ENCODE results near the gene TRIP13. TPM values are rescaled to one million over a fixed set of nuclear protein-coding genes. Genes with fewer than 3 reads are reported as not detected.

Gene TRIP13
- total RNA-seq, 1 experiment from 2014 or later = 42.6 TPM

DNA sequence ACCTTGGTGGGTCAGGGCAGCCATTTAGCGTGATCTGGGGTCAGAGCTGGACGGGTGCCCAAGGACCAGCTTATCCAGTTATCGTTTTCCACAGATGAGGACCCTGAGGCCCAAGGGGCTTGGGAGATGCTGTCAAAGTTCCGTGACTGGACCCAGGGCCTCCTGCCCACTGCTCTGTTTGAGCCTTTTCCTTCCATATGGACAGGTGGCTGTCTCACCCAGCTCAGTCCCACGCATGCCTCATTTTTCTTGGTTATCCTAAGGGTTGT, 56.5 kb downstream of the TRIP13 start:
- no peak for DNase-seq
- Histone ChIP-seq H3K79me1 (ENCODE audit: insufficient read depth, low read depth, low read length, poor library complexity, severe bottlenecking) (no peaks in the 10 kb centered on the region), H2BK5ac (ENCODE audit: insufficient read length, low read length) (no peak overlapping the region), H2BK20ac (ENCODE audit: low read depth, low read length, poor library complexity, severe bottlenecking) (no peak overlapping the region), H3K9me3 (ENCODE audit: control insufficient read depth, low read depth, low read length) (no peaks in the 10 kb centered on the region), H2BK120ac (ENCODE audit: low read depth, low read length, poor library complexity, severe bottlenecking) (no peak overlapping the region), H3K23me2 (ENCODE audit: insufficient read length, low read depth, low read length, poor library complexity, severe bottlenecking) (no peaks in the 10 kb centered on the region), H3T11ph (ENCODE audit: low read length) (no peak overlapping the region), H3K56ac (ENCODE audit: insufficient read length, low read depth, low read length) (no peak overlapping the region), H2BK12ac (ENCODE audit: insufficient read length, low read depth, low read length) (no peak overlapping the region), H4K8ac (replicated peaks; ENCODE audit: insufficient read length, low read depth, low read length) (no peak overlapping the region), H3K9ac (ENCODE audit: extremely low read depth, insufficient read length, low read length) (no peak overlapping the region), H3K4ac (ENCODE audit: low read depth, low read length) (no peak overlapping the region), H2AK5ac (ENCODE audit: insufficient read length, low read length) (no peak overlapping the region), H3K23ac (ENCODE audit: insufficient read length, low read depth, low read length) (no peak overlapping the region), H3K27me3 (ENCODE audit: insufficient read depth, low read length) (no peaks in the 10 kb centered on the region; the same call in 1 of the 2 replicates), H2BK15ac (ENCODE audit: low read depth, low read length) (no peak overlapping the region), H3K79me2 (ENCODE audit: insufficient read depth, low read length) (no peaks in the 10 kb centered on the region), H3K18ac (ENCODE audit: insufficient read length, low read depth, low read length) (no peak overlapping the region), H4K91ac (ENCODE audit: insufficient read length, low read depth, low read length) (no peak overlapping the region), H3K14ac (ENCODE audit: insufficient read depth, low read length) (no peak overlapping the region), H4K20me1 (ENCODE audit: control insufficient read depth, insufficient read depth, insufficient read length) (no peaks in the 10 kb centered on the region), H2AFZ (ENCODE audit: low read length) (no peak overlapping the region), H3K27ac (ENCODE audit: insufficient read length, low read depth, low read length) (no peak overlapping the region), H3K4me1 (ENCODE audit: insufficient read depth, low read length) (no peaks in the 10 kb centered on the region; the same call in 1 of the 2 replicates), H3K4me2 (ENCODE audit: insufficient read depth, insufficient read length, low read length) (no peak overlapping the region), H4K5ac (ENCODE audit: insufficient read length, low read depth, low read length) (no peak overlapping the region)
- H3K27me3 Mint-ChIP-seq (ENCODE audit: low read depth) = peaks cover 36% of the 10 kb centered on the region
- peaks cover 5 to 7% of the 10 kb centered on the region in 2 experiments; a peak in 4 of 5 replicates for H3K9me3 Mint-ChIP-seq
- H3K27ac Mint-ChIP-seq = no peak overlapping the region
- no peak for TF ChIP-seq CTCF (conservative IDR thresholded peaks at IDR 0.05)
- WGBS (ENCODE audit: extremely low coverage, insufficient read length, low lambda C conversion rate) = no CpG with 5 or more reads among the region's 5 CpGs
- no peak overlapping the region for H3K4me3 Mint-ChIP-seq
- H3K36me3 Mint-ChIP-seq (ENCODE audit: insufficient read depth in 1 of 3, low read depth in 3 of 3) = no peaks in the 10 kb centered on the region
- H3K4me1 Mint-ChIP-seq = peaks cover 9 to 11% of the 10 kb centered on the region in 2 experiments

All from H9 (cell line).